ENCODE results near the gene PANK1.

GRCh38 chr10:89663144-89663543, 18.1 kb upstream of the PANK1 start:
- TF ChIP-seq CTCF (IDR thresholded peaks at IDR 0.05) (no peak), EZH2 (IDR thresholded peaks at IDR 0.05) (no peak)
